ENCODE data around the gene USP4. TPM values are rescaled to one million over a fixed set of nuclear protein-coding genes. Genes with fewer than 3 reads are reported as not detected.
"Not testable (repeated sequence)": the region's sequence is repeated elsewhere in the genome, so short reads cannot be mapped to it uniquely, and the experiment has no call there.

USP4 gene
- total RNA-seq, 4 donors from 2014 or later: 19.8 to 32.6 (median 28.5) TPM

DNA sequence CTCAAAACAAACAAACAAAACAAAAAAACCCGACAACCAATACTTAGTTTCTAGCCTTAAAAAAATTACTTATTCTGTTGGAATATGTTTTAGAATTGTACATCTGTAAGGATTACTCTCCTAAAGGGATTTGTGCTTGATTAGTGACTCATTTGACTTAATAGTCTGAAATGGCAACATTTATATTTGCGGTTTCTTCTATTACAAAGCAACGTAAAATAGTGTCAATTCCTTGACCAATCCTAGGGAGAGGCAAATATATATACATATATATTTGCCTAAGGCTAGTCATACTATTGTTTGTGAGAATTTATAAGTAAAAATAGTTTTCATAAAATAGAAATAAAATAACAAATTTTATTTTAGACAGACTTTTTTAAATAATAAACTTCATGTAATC, 102.5 kb downstream of the USP4 start:
- no peaks in the 10 kb centered on the region for H3K27me3 ChIP-seq
- no peaks in the 10 kb centered on the region for H3K9me3 ChIP-seq
- no peaks in the 10 kb centered on the region for H3K36me3 ChIP-seq
- H3K4me3 ChIP-seq (replicated peaks in 1 of 3): no peak overlapping the region
- intact Hi-C loops (cut with DNase I): no loop called here
- DNase-seq: no peak
- 89 to 94% methylated on average over 3 of the region's 3 CpGs for WGBS, 2 donors
- H3K4me1 ChIP-seq: no peaks in the 10 kb centered on the region
- no peak overlapping the region for H3K27ac ChIP-seq
- TF ChIP-seq, protein P1, sequence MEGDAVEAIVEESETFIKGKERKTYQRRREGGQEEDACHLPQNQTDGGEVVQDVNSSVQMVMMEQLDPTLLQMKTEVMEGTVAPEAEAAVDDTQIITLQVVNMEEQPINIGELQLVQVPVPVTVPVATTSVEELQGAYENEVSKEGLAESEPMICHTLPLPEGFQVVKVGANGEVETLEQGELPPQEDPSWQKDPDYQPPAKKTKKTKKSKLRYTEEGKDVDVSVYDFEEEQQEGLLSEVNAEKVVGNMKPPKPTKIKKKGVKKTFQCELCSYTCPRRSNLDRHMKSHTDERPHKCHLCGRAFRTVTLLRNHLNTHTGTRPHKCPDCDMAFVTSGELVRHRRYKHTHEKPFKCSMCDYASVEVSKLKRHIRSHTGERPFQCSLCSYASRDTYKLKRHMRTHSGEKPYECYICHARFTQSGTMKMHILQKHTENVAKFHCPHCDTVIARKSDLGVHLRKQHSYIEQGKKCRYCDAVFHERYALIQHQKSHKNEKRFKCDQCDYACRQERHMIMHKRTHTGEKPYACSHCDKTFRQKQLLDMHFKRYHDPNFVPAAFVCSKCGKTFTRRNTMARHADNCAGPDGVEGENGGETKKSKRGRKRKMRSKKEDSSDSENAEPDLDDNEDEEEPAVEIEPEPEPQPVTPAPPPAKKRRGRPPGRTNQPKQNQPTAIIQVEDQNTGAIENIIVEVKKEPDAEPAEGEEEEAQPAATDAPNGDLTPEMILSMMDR (IDR thresholded peaks at IDR 0.05): no peak
- TF ChIP-seq POLR2A (IDR thresholded peaks at IDR 0.05): no peak

DNA sequence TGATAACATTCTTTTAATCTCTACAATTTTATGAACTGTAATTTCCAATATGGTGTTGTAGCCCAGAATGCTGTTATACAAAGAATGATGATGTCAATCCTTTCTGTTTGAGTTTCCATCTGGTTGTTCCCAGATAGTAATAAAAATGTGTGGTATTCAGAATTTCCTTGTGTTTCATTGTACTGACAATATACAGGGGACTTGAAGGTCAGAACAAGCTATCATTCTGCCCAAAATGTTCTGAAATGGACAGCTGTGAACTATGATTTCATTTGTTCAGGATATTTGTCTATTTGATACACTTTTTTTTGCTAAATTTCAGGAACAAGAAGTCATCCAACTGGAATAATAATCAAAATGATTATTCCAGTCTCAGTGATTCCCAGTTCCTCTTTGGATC, 103.6 kb downstream of the USP4 start:
- DNase-seq: no peak
- Histone ChIP-seq H3K4me1 (no peaks in the 10 kb centered on the region), H3K36me3 (no peaks in the 10 kb centered on the region), H3K27ac (no peak overlapping the region), H3K4me3 (replicated peaks in 1 of 3) (no peak overlapping the region), H3K9me3 (no peaks in the 10 kb centered on the region), H3K27me3 (no peaks in the 10 kb centered on the region)
- no peak for TF ChIP-seq POLR2A (IDR thresholded peaks at IDR 0.05)
- TF ChIP-seq, protein P1 (IDR thresholded peaks at IDR 0.05): no peak
- intact Hi-C loops (cut with DNase I): no loop called here

DNA sequence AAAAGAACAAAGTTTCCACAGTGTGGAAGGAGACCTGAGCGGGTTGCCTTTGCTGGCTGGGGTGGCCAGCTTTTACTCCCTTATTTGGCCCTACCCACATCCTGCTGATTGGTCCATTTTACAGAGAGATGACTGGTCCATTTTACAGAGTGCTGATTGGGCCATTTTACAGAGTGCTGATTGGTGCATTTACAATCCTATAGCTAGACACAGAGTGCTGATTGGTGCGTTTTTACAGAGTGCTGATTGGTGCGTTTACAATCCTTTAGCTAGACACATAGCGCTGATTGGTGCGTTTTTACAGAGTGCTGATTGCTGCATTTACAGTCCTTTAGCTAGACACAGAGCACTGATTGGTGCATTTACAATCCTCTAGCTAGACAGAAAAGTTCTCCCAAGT, 111.0 kb downstream of the USP4 start:
- H3K9me3 ChIP-seq; DNase-seq; H3K27ac ChIP-seq; H3K27me3 ChIP-seq; intact Hi-C loops (cut with DNase I); H3K36me3 ChIP-seq; H3K4me1 ChIP-seq; H3K4me3 ChIP-seq (replicated peaks in 1 of 3): not testable (repeated sequence)
- WGBS, 2 donors: 92 to 100% methylated on average over 5 of the region's 5 CpGs

Small RNA genes lying within 50 kb of the gene (microRNA-seq; reads per million reads assigned to microRNA genes)
- not detected for gene MIR4271

Small RNA genes lying within 50 kb of the gene (small RNA-seq; reads per million reads assigned to genes)
- gene AC121247.2: not detected
- gene MIR4271: not detected
- gene RF00019: not detected

Other genes starting within 250 kb of the USP4 start
- gene QRICH1, start 246.0 kb downstream of the USP4 start, total RNA-seq: 100 to 1,000 TPM in 2 of 4 donors, 10 to 100 TPM in 2; 79.8 to 342 (median 98.3) TPM
- 100 to 1,000 TPM; 158 to 273 (median 251) TPM for gene QARS1, start 235.3 kb downstream of the USP4 start, total RNA-seq
- gene USP19, start 219.2 kb downstream of the USP4 start, total RNA-seq: 100 to 1,000 TPM in 1 of 4 donors, 10 to 100 TPM in 3; 72.3 to 104 (median 77.4) TPM
- 100 to 1,000 TPM; 452 to 573 (median 527) TPM for gene LAMB2, start 207.0 kb downstream of the USP4 start, total RNA-seq
- 10 to 100 TPM; 35.2 to 63.7 (median 58.5) TPM for gene CCDC71, start 173.7 kb downstream of the USP4 start, total RNA-seq
- gene KLHDC8B, start 168.5 kb downstream of the USP4 start, total RNA-seq: 10 to 100 TPM; 47.0 to 60.9 (median 57.2) TPM
- gene C3orf62, start 62.8 kb downstream of the USP4 start, total RNA-seq: 1 to 10 TPM; 2.8 to 6.2 (median 3.8) TPM
- 100 to 1,000 TPM; 161 to 398 (median 226) TPM for gene GPX1, start 18.3 kb upstream of the USP4 start, total RNA-seq
- gene RHOA, start 71.9 kb upstream of the USP4 start, total RNA-seq: 100 to 1,000 TPM; 437 to 789 (median 587) TPM
- gene TCTA, start 72.4 kb upstream of the USP4 start, total RNA-seq: 100 to 1,000 TPM in 2 of 4 donors, 10 to 100 TPM in 2; 50.4 to 177 (median 94.8) TPM
- gene AMT, start 82.4 kb upstream of the USP4 start, total RNA-seq: 1 to 10 TPM; 3.5 to 7.9 (median 5.9) TPM
- 10 to 100 TPM; 10.7 to 20.9 (median 16.7) TPM for gene NICN1, start 89.3 kb upstream of the USP4 start, total RNA-seq
- gene DAG1, start 130.2 kb upstream of the USP4 start, total RNA-seq: 10 to 100 TPM; 55.1 to 86.7 (median 79.6) TPM
- gene BSN, start 214.4 kb upstream of the USP4 start, total RNA-seq: 1 to 10 TPM in 2 of 4 donors, under 1 TPM in 2; 0.56 to 1.8 (median 0.99) TPM